Mesendoderm (in vitro differentiated cells): Measurements from ENCODE around the gene MOAP1.

Experiments used
- DNase-seq: peaks from one replicate; pipeline ENCODE4 v3.0.0; 2013
- H2AK5ac ChIP-seq: 2 replicates; pipeline ENCODE4 v1.6.1; 2013; ENCODE audit warnings: low read length, inconsistent platforms
- H2BK120ac ChIP-seq: 2 replicates; pipeline ENCODE4 v1.6.1; 2013; ENCODE audit warnings: low read depth, mild to moderate bottlenecking, low read length, moderate library complexity, mixed read lengths
- H2BK15ac ChIP-seq: replicated peaks from 2 replicates; pipeline ENCODE4 v1.6.1; 2013; ENCODE audit warnings: low read depth, mild to moderate bottlenecking, moderate library complexity
- H2BK5ac ChIP-seq: 2 replicates; pipeline ENCODE4 v1.6.1; 2013; ENCODE audit warnings: low read length, inconsistent platforms
- H3K18ac ChIP-seq: 2 replicates; pipeline ENCODE4 v1.6.1; 2013; ENCODE audit warnings: mild to moderate bottlenecking, low read length, mixed read lengths
- H3K23ac ChIP-seq: one replicate; pipeline ENCODE4 v1.6.1; 2013; ENCODE audit warnings: low read length
- H3K27ac ChIP-seq: 2 replicates; pipeline ENCODE4 v1.5.1; 2013; ENCODE audit warnings: low read depth, mild to moderate bottlenecking, inconsistent platforms, low read length, moderate library complexity
- H3K27me3 ChIP-seq: 2 replicates; pipeline ENCODE4 v1.6.1; 2013; ENCODE audit warnings: low read length, control low read depth, mild to moderate bottlenecking, inconsistent platforms; ENCODE audit not compliant: insufficient read depth, poor library complexity
- H3K36me3 ChIP-seq: 2 replicates; pipeline ENCODE4 v1.6.1; 2013; ENCODE audit warnings: low read length, inconsistent platforms; ENCODE audit not compliant: control insufficient read depth, insufficient read depth
- H3K4ac ChIP-seq: one replicate; pipeline ENCODE4 v1.6.1; 2013; ENCODE audit warnings: low read depth, mild to moderate bottlenecking, low read length, moderate library complexity
- H3K4me1 ChIP-seq: 2 replicates; pipeline ENCODE4 v1.6.1; 2013; ENCODE audit warnings: low read depth, low read length, inconsistent platforms; ENCODE audit not compliant: control insufficient read depth
- H3K4me2 ChIP-seq: 2 replicates; pipeline ENCODE4 v1.6.1; 2013; ENCODE audit warnings: low read length
- H3K4me3 ChIP-seq: 2 replicates; pipeline ENCODE4 v1.5.1; 2013; ENCODE audit warnings: mild to moderate bottlenecking, low read length
- H3K56ac ChIP-seq: one replicate; pipeline ENCODE4 v1.6.1; 2013; ENCODE audit warnings: low read length
- H3K79me1 ChIP-seq: 2 replicates; pipeline ENCODE4 v1.6.1; 2013; ENCODE audit warnings: low read length, inconsistent platforms
- H3K79me2 ChIP-seq: 2 replicates; pipeline ENCODE4 v1.6.1; 2013; ENCODE audit warnings: mild to moderate bottlenecking, low read length; ENCODE audit not compliant: control insufficient read depth, insufficient read depth
- H3K9ac ChIP-seq: 2 replicates; pipeline ENCODE4 v1.6.1; 2013; ENCODE audit warnings: low read length, inconsistent platforms
- H4K5ac ChIP-seq: one replicate; pipeline ENCODE4 v1.6.1; 2013; ENCODE audit warnings: low read length
- H4K8ac ChIP-seq: one replicate; pipeline ENCODE4 v1.6.1; 2013; ENCODE audit warnings: low read depth, mild to moderate bottlenecking, control low read depth, low read length, moderate library complexity
- WGBS: extraction: QIAGEN DNeasy Blood & Tissue Kit; methylation state at CpG from one replicate; pipeline ENCODE4 v1.1.7; 2013; ENCODE audit warnings: low lambda C conversion rate, missing lambda C conversion rate; ENCODE audit not compliant: insufficient coverage; ENCODE audit errors: extremely low coverage; 5-methylcytosine and 5-hydroxymethylcytosine counted together

The MOAP1 gene

GRCh38 chr14:93150227-93151208 is 34.2 kb downstream of the MOAP1 start:
- Histone ChIP-seq H3K4ac (no peak overlapping the region), H3K56ac (no peak overlapping the region), H3K4me3 (no peak overlapping the region), H2BK120ac (no peak overlapping the region), H2BK5ac (no peak overlapping the region), H3K23ac (no peak overlapping the region), H3K18ac (no peak overlapping the region), H3K4me2 (no peak overlapping the region), H3K79me1 (no peaks in the 10 kb centered on the region), H4K8ac (no peak overlapping the region), H2AK5ac (no peak overlapping the region), H4K5ac (no peak overlapping the region), H2BK15ac (no peak overlapping the region), H3K4me1 (no peaks in the 10 kb centered on the region), H3K9ac (no peak overlapping the region), H3K79me2 (no peaks in the 10 kb centered on the region), H3K36me3 (no peaks in the 10 kb centered on the region), H3K27ac (no peak overlapping the region), H3K27me3 (no peaks in the 10 kb centered on the region)
- no peak for DNase-seq
- no CpG with 5 or more reads among the region's 16 CpGs for WGBS

DNA sequence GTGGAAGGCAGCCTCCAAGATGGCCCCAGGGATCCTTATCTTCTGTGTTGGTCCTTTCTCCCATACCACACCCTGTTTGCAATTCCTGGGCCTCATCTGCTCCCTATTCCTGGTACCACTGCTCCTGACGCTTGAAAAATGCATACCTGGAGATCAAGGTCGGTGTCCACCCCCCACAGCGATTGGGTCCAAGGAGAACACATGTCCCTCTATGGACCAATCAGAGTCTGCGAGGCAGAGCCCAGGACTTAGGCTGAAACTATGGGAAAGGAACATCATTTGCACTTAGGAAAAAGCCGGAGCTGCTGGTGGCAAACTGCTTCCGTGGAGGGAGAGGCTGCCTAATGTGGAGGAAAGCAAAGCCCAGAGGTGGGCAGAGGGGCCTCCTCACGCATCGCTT is 35.7 kb downstream of the MOAP1 start:
- no peaks in the 10 kb centered on the region for H3K36me3 ChIP-seq
- H3K27ac ChIP-seq, result no peak overlapping the region
- no peak overlapping the region for H2BK120ac ChIP-seq
- H3K4me3 ChIP-seq, result no peak overlapping the region
- no peaks in the 10 kb centered on the region for H3K4me1 ChIP-seq
- no peaks in the 10 kb centered on the region for H3K79me2 ChIP-seq
- H3K4me2 ChIP-seq, result no peak overlapping the region
- no peak overlapping the region for H3K18ac ChIP-seq
- H2BK5ac ChIP-seq, result no peak overlapping the region
- no peaks in the 10 kb centered on the region for H3K27me3 ChIP-seq
- no peak overlapping the region for H4K5ac ChIP-seq
- no peak overlapping the region for H2BK15ac ChIP-seq
- DNase-seq, result no peak
- H2AK5ac ChIP-seq, result no peak overlapping the region
- no peak overlapping the region for H3K56ac ChIP-seq
- WGBS, result no CpG with 5 or more reads among the region's 8 CpGs
- no peaks in the 10 kb centered on the region for H3K79me1 ChIP-seq
- no peak overlapping the region for H3K4ac ChIP-seq
- H4K8ac ChIP-seq, result no peak overlapping the region
- H3K23ac ChIP-seq, result no peak overlapping the region
- no peak overlapping the region for H3K9ac ChIP-seq

GRCh38 chr14:93146119-93146518 is 38.6 kb downstream of the MOAP1 start:
- H3K27ac ChIP-seq, result no peak overlapping the region
- H2BK120ac ChIP-seq, result no peak overlapping the region
- H3K4ac ChIP-seq, result no peak overlapping the region
- no peak overlapping the region for H3K9ac ChIP-seq
- no peak overlapping the region for H3K18ac ChIP-seq
- no peaks in the 10 kb centered on the region for H3K79me2 ChIP-seq
- no peaks in the 10 kb centered on the region for H3K27me3 ChIP-seq
- H4K8ac ChIP-seq, result no peak overlapping the region
- no peak for DNase-seq
- no CpG with 5 or more reads among the region's 9 CpGs for WGBS
- no peak overlapping the region for H3K23ac ChIP-seq
- H3K36me3 ChIP-seq, result no peaks in the 10 kb centered on the region
- no peak overlapping the region for H3K56ac ChIP-seq
- H3K79me1 ChIP-seq, result no peaks in the 10 kb centered on the region
- H3K4me2 ChIP-seq, result no peak overlapping the region
- no peaks in the 10 kb centered on the region for H3K4me1 ChIP-seq
- no peak overlapping the region for H3K4me3 ChIP-seq
- H2BK5ac ChIP-seq, result no peak overlapping the region
- no peak overlapping the region for H4K5ac ChIP-seq
- H2BK15ac ChIP-seq, result no peak overlapping the region
- no peak overlapping the region for H2AK5ac ChIP-seq

- no peaks in the 10 kb centered on the region for H3K36me3 ChIP-seq
- H3K4ac ChIP-seq, result no peak overlapping the region
- no peak overlapping the region for H4K5ac ChIP-seq
- no peak overlapping the region for H2BK120ac ChIP-seq
- H4K8ac ChIP-seq, result no peak overlapping the region
- no peaks in the 10 kb centered on the region for H3K79me1 ChIP-seq
- H3K56ac ChIP-seq, result no peak overlapping the region
- H3K4me3 ChIP-seq, result no peak overlapping the region
- no peak overlapping the region for H3K27ac ChIP-seq
- H2AK5ac ChIP-seq, result no peak overlapping the region
- H3K79me2 ChIP-seq, result no peaks in the 10 kb centered on the region
- H3K9ac ChIP-seq, result no peak overlapping the region
- H2BK5ac ChIP-seq, result no peak overlapping the region
- H3K4me1 ChIP-seq, result no peaks in the 10 kb centered on the region
- no CpG with 5 or more reads among the region's 13 CpGs for WGBS
- no peak overlapping the region for H3K23ac ChIP-seq
- H3K4me2 ChIP-seq, result no peak overlapping the region
- H3K27me3 ChIP-seq, result no peaks in the 10 kb centered on the region
- no peak overlapping the region for H3K18ac ChIP-seq
- DNase-seq, result no peak
- no peak overlapping the region for H2BK15ac ChIP-seq
Observed at GRCh38 chr14:93142854-93143652, 41.6 kb downstream of the MOAP1 start.

- no peaks in the 10 kb centered on the region for H3K79me2 ChIP-seq
- H3K27ac ChIP-seq, result no peak overlapping the region
- H3K18ac ChIP-seq, result no peak overlapping the region
- no peak overlapping the region for H3K9ac ChIP-seq
- no peak overlapping the region for H3K4me2 ChIP-seq
- H2BK120ac ChIP-seq, result no peak overlapping the region
- no peak overlapping the region for H4K8ac ChIP-seq
- H2AK5ac ChIP-seq, result no peak overlapping the region
- no peaks in the 10 kb centered on the region for H3K79me1 ChIP-seq
- WGBS, result no CpG with 5 or more reads among the region's 17 CpGs
- H3K4ac ChIP-seq, result no peak overlapping the region
- H3K36me3 ChIP-seq, result no peaks in the 10 kb centered on the region
- no peaks in the 10 kb centered on the region for H3K27me3 ChIP-seq
- no peak overlapping the region for H3K56ac ChIP-seq
- H3K4me1 ChIP-seq, result no peaks in the 10 kb centered on the region
- no peak overlapping the region for H3K4me3 ChIP-seq
- no peak overlapping the region for H3K23ac ChIP-seq
- no peak for DNase-seq
- no peak overlapping the region for H4K5ac ChIP-seq
- no peak overlapping the region for H2BK5ac ChIP-seq
- H2BK15ac ChIP-seq, result no peak overlapping the region
Observed at GRCh38 chr14:93137864-93138263, 46.8 kb downstream of the MOAP1 start.
